Osteoblast (primary cell): ENCODE results near the gene ZSCAN9. TPM values are rescaled to one million over a fixed set of nuclear protein-coding genes. Genes with fewer than 3 reads are reported as not detected.

ENCODE experiments used
- DNase-seq: peaks from one replicate; pipeline ENCODE4 v3.0.0; 2011; ENCODE audit warnings: low spot score, mixed read lengths; ENCODE audit not compliant: insufficient read length; ENCODE audit errors: missing footprints
- H2AFZ ChIP-seq: 2 replicates; pipeline ENCODE4 v1.6.0; 2011; ENCODE audit warnings: mild to moderate bottlenecking, low read length
- H3K27ac ChIP-seq: 2 replicates; pipeline ENCODE4 v1.5.1; 2011; ENCODE audit warnings: mild to moderate bottlenecking, low read depth, low read length, moderate library complexity
- H3K27me3 ChIP-seq: 2 replicates; pipeline ENCODE4 v1.6.0; 2012; ENCODE audit warnings: mild to moderate bottlenecking, control low read depth, inconsistent platforms, low read length, moderate library complexity; ENCODE audit not compliant: insufficient read depth
- H3K36me3 ChIP-seq: 2 replicates; pipeline ENCODE4 v1.5.1; 2011; ENCODE audit warnings: mild to moderate bottlenecking, low read length, control low read depth, moderate library complexity; ENCODE audit not compliant: insufficient read depth
- H3K4me1 ChIP-seq: 2 replicates; pipeline ENCODE4 v1.5.1; 2011; ENCODE audit warnings: mild to moderate bottlenecking, low read length, control low read depth, moderate library complexity; ENCODE audit not compliant: insufficient read depth
- H3K4me2 ChIP-seq: 2 replicates; pipeline ENCODE4 v1.6.0; 2011; ENCODE audit warnings: mild to moderate bottlenecking, low read length; ENCODE audit not compliant: insufficient read depth
- H3K4me3 ChIP-seq: fragments of 200-600 bp; sonication (generic); 3 replicates; pipeline ENCODE4 v1.5.1; 2012; ENCODE audit warnings: mild to moderate bottlenecking, low read length, inconsistent platforms; ENCODE audit not compliant: insufficient read depth
- H3K79me2 ChIP-seq: 2 replicates; pipeline ENCODE4 v1.6.0; 2012; ENCODE audit warnings: mild to moderate bottlenecking, low read length, control low read depth, inconsistent platforms; ENCODE audit not compliant: insufficient read depth
- H3K9me3 ChIP-seq: 2 replicates; pipeline ENCODE4 v1.5.1; 2011; ENCODE audit warnings: low read depth, low read length, control low read depth
- H4K20me1 ChIP-seq: 2 replicates; pipeline ENCODE4 v1.6.0; 2012; ENCODE audit warnings: mild to moderate bottlenecking, low read length, control low read depth; ENCODE audit not compliant: insufficient read depth
- CTCF ChIP-seq: IDR thresholded peaks from 2 replicates; pipeline ENCODE4 v1.5.1; 2011; ENCODE audit warnings: mild to moderate bottlenecking, low read depth, low read length, moderate library complexity; ENCODE audit errors: extremely low read depth
- total RNA-seq: library from RNA; depleted of rRNA; stranded (reverse); fragments of >200 nt; gene quantifications from 2 replicates; pipeline ENCODE4 v1.2.3, GENCODE V29; 2012

ZSCAN9 gene
- total RNA-seq, 1 donor: 10.9 TPM

GRCh38 chr6:28200020-28200419 is 25.1 kb upstream of the ZSCAN9 start:
- Histone ChIP-seq H3K27ac (no peak overlapping the region), H3K4me1 (no peaks in the 10 kb centered on the region), H3K36me3 (no peaks in the 10 kb centered on the region), H3K79me2 (no peaks in the 10 kb centered on the region), H3K9me3 (no peaks in the 10 kb centered on the region), H3K4me3 (no peak overlapping the region), H3K4me2 (no peak overlapping the region), H2AFZ (no peak overlapping the region), H3K27me3 (peaks cover 4% of the 10 kb centered on the region), H4K20me1 (no peaks in the 10 kb centered on the region)
- no peak for DNase-seq
- no peak for TF ChIP-seq CTCF

- no peak overlapping the region for H2AFZ ChIP-seq
- no peak overlapping the region for H3K4me3 ChIP-seq
- H3K79me2 ChIP-seq: no peaks in the 10 kb centered on the region
- no peaks in the 10 kb centered on the region for H4K20me1 ChIP-seq
- no peak for DNase-seq
- no peak overlapping the region for H3K4me2 ChIP-seq
- H3K9me3 ChIP-seq: no peaks in the 10 kb centered on the region
- no peaks in the 10 kb centered on the region for H3K36me3 ChIP-seq
- H3K27ac ChIP-seq: no peak overlapping the region
- H3K4me1 ChIP-seq: peaks cover 10% of the 10 kb centered on the region
- H3K27me3 ChIP-seq: peaks cover 36% of the 10 kb centered on the region
- TF ChIP-seq CTCF: no peak
These were observed 21.9 kb upstream of the ZSCAN9 start for GRCh38 chr6:28203201-28203600.

- Histone ChIP-seq H3K79me2 (no peaks in the 10 kb centered on the region), H4K20me1 (no peaks in the 10 kb centered on the region), H2AFZ (no peak overlapping the region), H3K36me3 (no peaks in the 10 kb centered on the region), H3K4me2 (no peak overlapping the region), H3K4me1 (peaks cover 12% of the 10 kb centered on the region), H3K27ac (no peak overlapping the region), H3K4me3 (no peak overlapping the region), H3K9me3 (no peaks in the 10 kb centered on the region), H3K27me3 (peaks cover 63% of the 10 kb centered on the region)
- no peak for TF ChIP-seq CTCF
- no peak for DNase-seq
These were observed 19.2 kb upstream of the ZSCAN9 start for GRCh38 chr6:28205879-28206278.

GRCh38 chr6:28206527-28206926 is 18.5 kb upstream of the ZSCAN9 start:
- H3K27ac ChIP-seq: no peak overlapping the region
- H3K79me2 ChIP-seq: no peaks in the 10 kb centered on the region
- no peak for TF ChIP-seq CTCF
- no peaks in the 10 kb centered on the region for H4K20me1 ChIP-seq
- no peaks in the 10 kb centered on the region for H3K9me3 ChIP-seq
- H3K4me1 ChIP-seq: peaks cover 12% of the 10 kb centered on the region
- H3K4me2 ChIP-seq: no peak overlapping the region
- no peak overlapping the region for H3K4me3 ChIP-seq
- no peak overlapping the region for H2AFZ ChIP-seq
- no peak for DNase-seq
- no peaks in the 10 kb centered on the region for H3K36me3 ChIP-seq
- peaks cover 69% of the 10 kb centered on the region for H3K27me3 ChIP-seq
